Ovary (tissue), 3 donors: ENCODE measurements around the gene TUT7.

Source experiments
- EP300 ChIP-seq: sonication (generic); formaldehyde crosslinking; IDR thresholded peaks from one replicate; pipeline ENCODE4 v1.6.1; 2017; ENCODE audit warnings: antibody characterized with exemption
- POLR2A ChIP-seq: fragments of 450-650 bp; IDR thresholded peaks from one replicate; pipeline ENCODE4 v1.6.1; 2017; ENCODE audit warnings: antibody characterized with exemption, mild to moderate bottlenecking, moderate library complexity
- TF ChIP-seq, protein P1 (sequence below), 3 donors: fragments of 450-650 bp in 2 of 3; fragments of 200-600 bp in 1 of 3; IDR thresholded peaks; one replicate each; pipeline versions ENCODE4 v1.5.1 to v1.8.0; 2016 to 2022; ENCODE audit warnings: antibody characterized with exemption in 3 of 3, mild to moderate bottlenecking in 1 of 3
- donor health status: DM: no; HTN: no; CAD: no.

DNA sequence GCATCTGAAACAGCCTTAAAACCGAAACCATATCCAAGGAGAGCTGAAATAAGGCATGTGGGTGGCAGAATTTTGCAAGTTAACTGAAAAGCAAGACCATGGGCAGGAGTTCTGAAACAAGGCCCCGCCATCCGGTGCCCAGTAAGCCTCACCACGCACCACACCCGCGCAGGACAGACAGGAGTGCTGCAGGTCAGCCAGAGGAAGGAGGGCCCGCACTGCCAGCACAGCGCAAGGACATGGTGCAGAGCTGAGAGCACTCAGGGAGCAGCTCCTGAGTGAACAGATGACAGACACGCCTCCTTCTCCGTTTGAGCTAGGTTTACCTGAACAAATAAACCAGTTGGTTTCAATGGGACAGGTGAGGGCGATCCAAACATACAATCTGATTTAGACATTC is 55.3 kb downstream of the TUT7 start:
- TF ChIP-seq, protein P1, sequence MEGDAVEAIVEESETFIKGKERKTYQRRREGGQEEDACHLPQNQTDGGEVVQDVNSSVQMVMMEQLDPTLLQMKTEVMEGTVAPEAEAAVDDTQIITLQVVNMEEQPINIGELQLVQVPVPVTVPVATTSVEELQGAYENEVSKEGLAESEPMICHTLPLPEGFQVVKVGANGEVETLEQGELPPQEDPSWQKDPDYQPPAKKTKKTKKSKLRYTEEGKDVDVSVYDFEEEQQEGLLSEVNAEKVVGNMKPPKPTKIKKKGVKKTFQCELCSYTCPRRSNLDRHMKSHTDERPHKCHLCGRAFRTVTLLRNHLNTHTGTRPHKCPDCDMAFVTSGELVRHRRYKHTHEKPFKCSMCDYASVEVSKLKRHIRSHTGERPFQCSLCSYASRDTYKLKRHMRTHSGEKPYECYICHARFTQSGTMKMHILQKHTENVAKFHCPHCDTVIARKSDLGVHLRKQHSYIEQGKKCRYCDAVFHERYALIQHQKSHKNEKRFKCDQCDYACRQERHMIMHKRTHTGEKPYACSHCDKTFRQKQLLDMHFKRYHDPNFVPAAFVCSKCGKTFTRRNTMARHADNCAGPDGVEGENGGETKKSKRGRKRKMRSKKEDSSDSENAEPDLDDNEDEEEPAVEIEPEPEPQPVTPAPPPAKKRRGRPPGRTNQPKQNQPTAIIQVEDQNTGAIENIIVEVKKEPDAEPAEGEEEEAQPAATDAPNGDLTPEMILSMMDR (IDR thresholded peaks at IDR 0.05), result no peak
- TF ChIP-seq EP300, result no peak
- TF ChIP-seq POLR2A, result no peak
